NCI-H345 treated with DMSO at 0.1 percent for 48 hours (cell line): ENCODE results near the gene LSAMP.

Source experiments
- DNase-seq: peaks from one replicate; lab custom pipeline; 2025; ENCODE audit not compliant: unreplicated experiment; lab: John Stamatoyannopoulos, UW

The LSAMP gene

GRCh38 chr3:116367761-116368395 lies 77.4 kb downstream of the LSAMP start:
- DNase-seq: no peak

GRCh38 chr3:116356056-116356455 lies 89.2 kb downstream of the LSAMP start:
- no peak for DNase-seq

- DNase-seq: no peak
These were observed 90.9 kb downstream of the LSAMP start for GRCh38 chr3:116354382-116354781.

- no peak for DNase-seq
These were observed 95.1 kb downstream of the LSAMP start for GRCh38 chr3:116350119-116350733.

GRCh38 chr3:116348216-116348615 lies 97.1 kb downstream of the LSAMP start:
- DNase-seq: no peak

- no peak for DNase-seq
These were observed 102.8 kb downstream of the LSAMP start for GRCh38 chr3:116342499-116342898.

GRCh38 chr3:116341899-116342298 lies 103.4 kb downstream of the LSAMP start:
- no peak for DNase-seq

GRCh38 chr3:116341381-116341780 lies 103.9 kb downstream of the LSAMP start:
- no peak for DNase-seq

GRCh38 chr3:116340680-116341216 lies 104.5 kb downstream of the LSAMP start:
- no peak for DNase-seq

GRCh38 chr3:116339441-116340028 lies 105.8 kb downstream of the LSAMP start:
- no peak for DNase-seq

GRCh38 chr3:116338713-116339112 lies 106.6 kb downstream of the LSAMP start:
- no peak for DNase-seq

- DNase-seq: no peak
These were observed 108.1 kb downstream of the LSAMP start for GRCh38 chr3:116337229-116337628.

GRCh38 chr3:116331380-116331779 lies 113.9 kb downstream of the LSAMP start:
- DNase-seq: no peak

- DNase-seq: no peak
These were observed 122.4 kb downstream of the LSAMP start for GRCh38 chr3:116322750-116323375.

- DNase-seq: no peak
These were observed 126.9 kb downstream of the LSAMP start for GRCh38 chr3:116318370-116318769.

GRCh38 chr3:116316771-116317170 lies 128.5 kb downstream of the LSAMP start:
- no peak for DNase-seq

GRCh38 chr3:116314476-116314875 lies 130.8 kb downstream of the LSAMP start:
- DNase-seq: no peak

GRCh38 chr3:116306720-116307119 lies 138.6 kb downstream of the LSAMP start:
- no peak for DNase-seq

- DNase-seq: no peak
These were observed 139.1 kb downstream of the LSAMP start for GRCh38 chr3:116306149-116306548.

- DNase-seq: no peak
These were observed 143.1 kb downstream of the LSAMP start for GRCh38 chr3:116302087-116302747.

- no peak for DNase-seq
These were observed 143.9 kb downstream of the LSAMP start for GRCh38 chr3:116301422-116301821.
